ENCODE results near the gene LAMP1.

DNA sequence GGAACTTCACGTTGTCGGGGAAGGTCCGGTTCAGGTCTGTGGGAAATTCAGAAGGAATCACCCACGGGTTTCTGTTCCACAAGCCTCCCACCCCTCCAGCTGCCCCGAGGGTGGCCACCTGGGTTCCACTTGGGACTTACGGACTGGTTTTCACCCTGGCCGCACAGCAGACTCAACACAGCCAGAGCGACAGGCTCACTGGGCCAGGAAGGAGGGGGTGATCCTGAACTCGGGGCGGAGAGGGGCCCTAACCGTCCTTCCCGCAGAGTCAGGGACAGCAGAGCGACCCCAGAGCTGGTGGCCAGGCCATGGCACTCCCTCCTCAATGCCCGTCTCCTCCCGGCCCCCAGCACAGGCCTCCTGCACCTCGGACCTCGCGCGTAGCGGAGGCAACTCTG, 53.9 kb downstream of the LAMP1 start:
- TF ChIP-seq EP300 (IDR thresholded peaks at IDR 0.05; ENCODE audit: borderline replicate concordance in 1 of 2, low read depth in 1 of 2, low read length in 1 of 2): no peak
- TF ChIP-seq, protein P1, sequence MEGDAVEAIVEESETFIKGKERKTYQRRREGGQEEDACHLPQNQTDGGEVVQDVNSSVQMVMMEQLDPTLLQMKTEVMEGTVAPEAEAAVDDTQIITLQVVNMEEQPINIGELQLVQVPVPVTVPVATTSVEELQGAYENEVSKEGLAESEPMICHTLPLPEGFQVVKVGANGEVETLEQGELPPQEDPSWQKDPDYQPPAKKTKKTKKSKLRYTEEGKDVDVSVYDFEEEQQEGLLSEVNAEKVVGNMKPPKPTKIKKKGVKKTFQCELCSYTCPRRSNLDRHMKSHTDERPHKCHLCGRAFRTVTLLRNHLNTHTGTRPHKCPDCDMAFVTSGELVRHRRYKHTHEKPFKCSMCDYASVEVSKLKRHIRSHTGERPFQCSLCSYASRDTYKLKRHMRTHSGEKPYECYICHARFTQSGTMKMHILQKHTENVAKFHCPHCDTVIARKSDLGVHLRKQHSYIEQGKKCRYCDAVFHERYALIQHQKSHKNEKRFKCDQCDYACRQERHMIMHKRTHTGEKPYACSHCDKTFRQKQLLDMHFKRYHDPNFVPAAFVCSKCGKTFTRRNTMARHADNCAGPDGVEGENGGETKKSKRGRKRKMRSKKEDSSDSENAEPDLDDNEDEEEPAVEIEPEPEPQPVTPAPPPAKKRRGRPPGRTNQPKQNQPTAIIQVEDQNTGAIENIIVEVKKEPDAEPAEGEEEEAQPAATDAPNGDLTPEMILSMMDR (IDR thresholded peaks at IDR 0.05): no peak
- no peak for TF ChIP-seq FOXM1 (IDR thresholded peaks at IDR 0.05; ENCODE audit: low read depth)
- no peak for TF ChIP-seq CHD2 (IDR thresholded peaks at IDR 0.05; ENCODE audit: low read length, partially characterized antibody)
- no peak for TF ChIP-seq RAD21 (IDR thresholded peaks at IDR 0.05; ENCODE audit: low read length)
- TF ChIP-seq RFX5 (IDR thresholded peaks at IDR 0.05; ENCODE audit: low read length): no peak
- no peak for TF ChIP-seq YY1 (IDR thresholded peaks at IDR 0.05; ENCODE audit: low read depth)
- TF ChIP-seq POLR2AphosphoS5 (IDR thresholded peaks at IDR 0.05; ENCODE audit: low read depth, low read length): no peak
- no peak for TF ChIP-seq TAF1 (IDR thresholded peaks at IDR 0.05; ENCODE audit: borderline replicate concordance, low read depth, low read length)
- TF ChIP-seq EZH2phosphoT487 (IDR thresholded peaks at IDR 0.05; ENCODE audit: borderline replicate concordance, low read depth): no peak
